Left renal pelvis (tissue), 4 donors: ENCODE measurements around the gene LARP4. TPM values are rescaled to one million over a fixed set of nuclear protein-coding genes. Genes with fewer than 3 reads are reported as not detected.
"Not testable (repeated sequence)": the region's sequence is repeated elsewhere in the genome, so short reads cannot be mapped to it uniquely, and the experiment has no call there.

ENCODE experiments used
- DNase-seq, 4 donors: peaks; one replicate each; pipeline ENCODE4 v3.0.0-alpha.2; 2013; ENCODE audit warnings: low read depth in 4 of 4, low spot score in 3 of 4
- polyA plus RNA-seq, 4 donors: library from polyadenylated mRNA; unstranded; fragments of 120-200 nt; gene quantifications; one replicate each; pipeline ENCODE4 v1.2.1, GENCODE V29; 2013; ENCODE audit not compliant: insufficient read length in 4 of 4

Gene LARP4
- polyA plus RNA-seq, 4 donors, result 27.7 to 47.0 (median 44.3) TPM

- not testable (repeated sequence) for DNase-seq
These were observed 121.1 kb downstream of the LARP4 start for GRCh38 chr12:50521781-50522180.

GRCh38 chr12:50523772-50524171 lies 123.1 kb downstream of the LARP4 start:
- no peak for DNase-seq

GRCh38 chr12:50524621-50525020 lies 123.9 kb downstream of the LARP4 start:
- no peak for DNase-seq

- DNase-seq, result no peak
These were observed 124.7 kb downstream of the LARP4 start for GRCh38 chr12:50525422-50525821.

- DNase-seq, result no peak
These were observed 126.7 kb downstream of the LARP4 start for GRCh38 chr12:50527359-50527726.

GRCh38 chr12:50528800-50529199 lies 128.1 kb downstream of the LARP4 start:
- no peak for DNase-seq

GRCh38 chr12:50529345-50529744 lies 128.7 kb downstream of the LARP4 start:
- no peak for DNase-seq

Other genes with a start within 250 kb of the LARP4 start
- gene CERS5, start 233.5 kb upstream of the LARP4 start, polyA plus RNA-seq, result 10 to 100 TPM; 66.2 to 82.3 (median 75.8) TPM
- 100 to 1,000 TPM in 2 of 4 donors, 10 to 100 TPM in 2; 85.0 to 124 (median 100) TPM for gene LIMA1, start 117.4 kb upstream of the LARP4 start, polyA plus RNA-seq
- gene FAM186A, start 4.3 kb upstream of the LARP4 start, polyA plus RNA-seq, result under 1 TPM; 0.11 to 0.41 (median 0.16) TPM
- gene DIP2B, start 104.1 kb downstream of the LARP4 start, polyA plus RNA-seq, result 10 to 100 TPM; 21.8 to 25.7 (median 23.4) TPM